ENCODE measurements around the gene MYL10. TPM values are rescaled to one million over a fixed set of nuclear protein-coding genes. Genes with fewer than 3 reads are reported as not detected.

MYL10 gene
- total RNA-seq, 2 experiments from 2014 or later, result not detected

Other genes with a start within 250 kb of the MYL10 start
- 131 and 143 TPM in 2 replicates for gene CUX1, start 188.3 kb upstream of the MYL10 start, total RNA-seq (2014; rRNA removed; shearing (Covaris generic))
- 199 and 247 TPM in 2 replicates for gene CUX1, start 188.3 kb upstream of the MYL10 start, total RNA-seq (2022)